ENCODE results near the gene SYNPO. TPM values are rescaled to one million over a fixed set of nuclear protein-coding genes. Genes with fewer than 3 reads are reported as not detected.

Gene SYNPO
- total RNA-seq, 2 donors from 2014 or later = 1.0 to 9.3 TPM

GRCh38 chr5:150612905-150613670, 27.4 kb upstream of the SYNPO start:
- no peaks in the 10 kb centered on the region for H3K9me3 Mint-ChIP-seq
- no peak for DNase-seq (ENCODE audit: low spot score)
- H3K4me1 Mint-ChIP-seq (ENCODE audit: low read depth in 2 of 2) = no peaks in the 10 kb centered on the region
- H3K4me3 Mint-ChIP-seq = no peak overlapping the region
- peaks cover 10 to 11% of the 10 kb centered on the region in 2 donors for H3K27me3 Mint-ChIP-seq
- H3K27ac Mint-ChIP-seq = no peak overlapping the region
- no peaks in the 10 kb centered on the region for H3K36me3 Mint-ChIP-seq
- ATAC-seq = no peak

GRCh38 chr5:150613991-150614660, 26.3 kb upstream of the SYNPO start:
- ATAC-seq (no peak), DNase-seq (ENCODE audit: low spot score) (no peak)
- H3K4me1 Mint-ChIP-seq (ENCODE audit: low read depth in 2 of 2) = no peaks in the 10 kb centered on the region
- no peaks in the 10 kb centered on the region for H3K9me3 Mint-ChIP-seq
- no peak overlapping the region for H3K27ac Mint-ChIP-seq
- no peak overlapping the region for H3K4me3 Mint-ChIP-seq
- no peaks in the 10 kb centered on the region for H3K36me3 Mint-ChIP-seq
- peaks cover 10 to 11% of the 10 kb centered on the region in 2 donors for H3K27me3 Mint-ChIP-seq

- Mint-ChIP-seq H3K4me1 (ENCODE audit: low read depth in 2 of 2) (no peaks in the 10 kb centered on the region), H3K27ac (no peak overlapping the region), H3K4me3 (no peak overlapping the region), H3K36me3 (no peaks in the 10 kb centered on the region), H3K27me3 (peaks cover 10 to 11% of the 10 kb centered on the region in 2 donors), H3K9me3 (no peaks in the 10 kb centered on the region)
- DNase-seq (ENCODE audit: low spot score) (no peak), ATAC-seq (no peak)
Measured at GRCh38 chr5:150614661-150615060, 25.8 kb upstream of the SYNPO start.

- no peak overlapping the region for H3K4me3 Mint-ChIP-seq
- H3K4me1 Mint-ChIP-seq (ENCODE audit: low read depth in 2 of 2) = no peaks in the 10 kb centered on the region
- peaks cover 10 to 11% of the 10 kb centered on the region in 2 donors for H3K27me3 Mint-ChIP-seq
- no peak for DNase-seq (ENCODE audit: low spot score)
- H3K9me3 Mint-ChIP-seq = no peaks in the 10 kb centered on the region
- H3K36me3 Mint-ChIP-seq = no peaks in the 10 kb centered on the region
- no peak overlapping the region for H3K27ac Mint-ChIP-seq
- ATAC-seq = no peak
Measured at GRCh38 chr5:150615141-150615699, 25.2 kb upstream of the SYNPO start.

GRCh38 chr5:150616024-150616470, 24.4 kb upstream of the SYNPO start:
- H3K27ac Mint-ChIP-seq = no peak overlapping the region
- no peaks in the 10 kb centered on the region for H3K4me1 Mint-ChIP-seq (ENCODE audit: low read depth in 2 of 2)
- H3K27me3 Mint-ChIP-seq = peaks cover 10 to 11% of the 10 kb centered on the region in 2 donors
- DNase-seq (ENCODE audit: low spot score) = no peak
- no peaks in the 10 kb centered on the region for H3K36me3 Mint-ChIP-seq
- ATAC-seq = no peak
- no peak overlapping the region for H3K4me3 Mint-ChIP-seq
- no peaks in the 10 kb centered on the region for H3K9me3 Mint-ChIP-seq

- ATAC-seq = no peak
- no peak for DNase-seq (ENCODE audit: low spot score)
- peaks cover 10 to 11% of the 10 kb centered on the region in 2 donors for H3K27me3 Mint-ChIP-seq
- no peaks in the 10 kb centered on the region for H3K4me1 Mint-ChIP-seq (ENCODE audit: low read depth in 2 of 2)
- no peak overlapping the region for H3K4me3 Mint-ChIP-seq
- H3K36me3 Mint-ChIP-seq = no peaks in the 10 kb centered on the region
- no peaks in the 10 kb centered on the region for H3K9me3 Mint-ChIP-seq
- no peak overlapping the region for H3K27ac Mint-ChIP-seq
Measured at GRCh38 chr5:150616506-150616905, 24.0 kb upstream of the SYNPO start.

- Mint-ChIP-seq H3K27ac (no peak overlapping the region), H3K4me1 (ENCODE audit: low read depth in 2 of 2) (peaks cover 0 to 4% of the 10 kb centered on the region in 2 donors), H3K4me3 (no peak overlapping the region), H3K9me3 (no peaks in the 10 kb centered on the region), H3K27me3 (peaks cover 13 to 15% of the 10 kb centered on the region in 2 donors), H3K36me3 (no peaks in the 10 kb centered on the region)
- no peak for DNase-seq (ENCODE audit: low spot score)
- ATAC-seq = peak in 1 of 2 donors; percentile 30
Measured at GRCh38 chr5:150618163-150618562, 22.3 kb upstream of the SYNPO start.

GRCh38 chr5:150618588-150619281, 21.7 kb upstream of the SYNPO start:
- Mint-ChIP-seq H3K27me3 (peaks cover 15 to 19% of the 10 kb centered on the region in 2 donors), H3K9me3 (no peaks in the 10 kb centered on the region), H3K4me3 (no peak overlapping the region), H3K36me3 (no peaks in the 10 kb centered on the region), H3K4me1 (ENCODE audit: low read depth in 2 of 2) (peaks cover under 1 to 9% of the 10 kb centered on the region in 2 donors), H3K27ac (no peak overlapping the region)
- ATAC-seq (peak in 1 of 2 donors; percentile 8), DNase-seq (ENCODE audit: low spot score) (no peak)

- ATAC-seq (no peak), DNase-seq (ENCODE audit: low spot score) (no peak)
- peaks cover 5% of the 10 kb centered on the region for H3K36me3 Mint-ChIP-seq
- peaks cover 21 to 28% of the 10 kb centered on the region in 2 donors for H3K27me3 Mint-ChIP-seq
- H3K4me3 Mint-ChIP-seq = no peak overlapping the region
- no peak overlapping the region for H3K27ac Mint-ChIP-seq
- no peaks in the 10 kb centered on the region for H3K9me3 Mint-ChIP-seq
- H3K4me1 Mint-ChIP-seq (ENCODE audit: low read depth in 2 of 2) = peaks cover 9 to 16% of the 10 kb centered on the region in 2 donors
Measured at GRCh38 chr5:150619359-150620230, 20.9 kb upstream of the SYNPO start.

- Mint-ChIP-seq H3K27me3 (peaks cover 17 to 25% of the 10 kb centered on the region in 2 donors), H3K4me1 (ENCODE audit: low read depth in 2 of 2) (peaks cover 9 to 16% of the 10 kb centered on the region in 2 donors), H3K36me3 (peaks cover 5% of the 10 kb centered on the region), H3K4me3 (no peak overlapping the region), H3K27ac (no peak overlapping the region), H3K9me3 (no peaks in the 10 kb centered on the region)
- ATAC-seq = no peak
- no peak for DNase-seq (ENCODE audit: low spot score)
Measured at GRCh38 chr5:150621301-150621700, 19.2 kb upstream of the SYNPO start.

- no peak overlapping the region for H3K27ac Mint-ChIP-seq
- H3K36me3 Mint-ChIP-seq = peaks cover 5% of the 10 kb centered on the region
- ATAC-seq = no peak
- peaks cover 9 to 23% of the 10 kb centered on the region in 2 donors for H3K4me1 Mint-ChIP-seq (ENCODE audit: low read depth in 2 of 2)
- peaks cover 10 to 19% of the 10 kb centered on the region in 2 donors for H3K27me3 Mint-ChIP-seq
- H3K9me3 Mint-ChIP-seq = no peaks in the 10 kb centered on the region
- DNase-seq (ENCODE audit: low spot score) = no peak
- no peak overlapping the region for H3K4me3 Mint-ChIP-seq
Measured at GRCh38 chr5:150622157-150622556, 18.3 kb upstream of the SYNPO start.

- DNase-seq (ENCODE audit: low spot score) (no peak), ATAC-seq (no peak)
- peak overlapping the region; percentile 6 to 15 for H3K27ac Mint-ChIP-seq
- H3K9me3 Mint-ChIP-seq = no peaks in the 10 kb centered on the region
- H3K4me1 Mint-ChIP-seq (ENCODE audit: low read depth in 2 of 2) = peaks cover 9 to 30% of the 10 kb centered on the region in 2 donors
- H3K27me3 Mint-ChIP-seq = peaks cover 13 to 23% of the 10 kb centered on the region in 2 donors
- peak overlapping the region; percentile 86 for H3K4me3 Mint-ChIP-seq
- peaks cover 5% of the 10 kb centered on the region for H3K36me3 Mint-ChIP-seq
Measured at GRCh38 chr5:150623152-150623877, 17.1 kb upstream of the SYNPO start.

All from natural killer cell treated with Interleukin-12 subunit alpha and Interleukin-12 subunit beta and Interleukin-15 and Interleukin-18, amount 100 ng/mL, for 72 hours (primary cell).